ENCODE data around the gene SPEN.
"Not testable (repeated sequence)": the region's sequence is repeated elsewhere in the genome, so short reads cannot be mapped to it uniquely, and the experiment has no call there.

SPEN gene

GRCh38 chr1:15856888-15857287, 9.4 kb downstream of the SPEN start:
- DNase-seq: no peak

GRCh38 chr1:15858069-15858670, 10.7 kb downstream of the SPEN start:
- DNase-seq: no peak

GRCh38 chr1:15858672-15859372, 11.3 kb downstream of the SPEN start:
- DNase-seq: no peak

- DNase-seq: no peak
Observed at GRCh38 chr1:15863156-15863901, 15.8 kb downstream of the SPEN start.

GRCh38 chr1:15866721-15867201, 19.3 kb downstream of the SPEN start:
- DNase-seq: no peak

GRCh38 chr1:15867288-15867687, 19.8 kb downstream of the SPEN start:
- DNase-seq: no peak

GRCh38 chr1:15869413-15869812, 21.9 kb downstream of the SPEN start:
- DNase-seq: no peak

- DNase-seq: no peak
Observed at GRCh38 chr1:15870421-15870820, 22.9 kb downstream of the SPEN start.

GRCh38 chr1:15874471-15874870, 27.0 kb downstream of the SPEN start:
- no peak for DNase-seq

GRCh38 chr1:15876357-15877055, 29.0 kb downstream of the SPEN start:
- no peak for DNase-seq

GRCh38 chr1:15881961-15882360, 34.5 kb downstream of the SPEN start:
- DNase-seq: no peak

GRCh38 chr1:15882665-15883064, 35.2 kb downstream of the SPEN start:
- no peak for DNase-seq

GRCh38 chr1:15883326-15883725, 35.8 kb downstream of the SPEN start:
- DNase-seq: no peak

- no peak for DNase-seq
Observed at GRCh38 chr1:15884477-15884876, 37.0 kb downstream of the SPEN start.

GRCh38 chr1:15885269-15885668, 37.8 kb downstream of the SPEN start:
- no peak for DNase-seq

GRCh38 chr1:15885701-15886610, 38.4 kb downstream of the SPEN start:
- DNase-seq: peak; percentile 47

- no peak for DNase-seq
Observed at GRCh38 chr1:15886611-15887167, 39.2 kb downstream of the SPEN start.

- not testable (repeated sequence) for DNase-seq
Observed at GRCh38 chr1:15892857-15893599, 45.5 kb downstream of the SPEN start.

GRCh38 chr1:15895233-15895632, 47.7 kb downstream of the SPEN start:
- DNase-seq: no peak

- DNase-seq: not testable (repeated sequence)
Observed at GRCh38 chr1:15896841-15897610, 49.5 kb downstream of the SPEN start.
